ENCODE measurements around the gene HYAL3.
"Not testable (repeated sequence)": the region's sequence is repeated elsewhere in the genome, so short reads cannot be mapped to it uniquely, and the experiment has no call there.

Gene HYAL3

DNA sequence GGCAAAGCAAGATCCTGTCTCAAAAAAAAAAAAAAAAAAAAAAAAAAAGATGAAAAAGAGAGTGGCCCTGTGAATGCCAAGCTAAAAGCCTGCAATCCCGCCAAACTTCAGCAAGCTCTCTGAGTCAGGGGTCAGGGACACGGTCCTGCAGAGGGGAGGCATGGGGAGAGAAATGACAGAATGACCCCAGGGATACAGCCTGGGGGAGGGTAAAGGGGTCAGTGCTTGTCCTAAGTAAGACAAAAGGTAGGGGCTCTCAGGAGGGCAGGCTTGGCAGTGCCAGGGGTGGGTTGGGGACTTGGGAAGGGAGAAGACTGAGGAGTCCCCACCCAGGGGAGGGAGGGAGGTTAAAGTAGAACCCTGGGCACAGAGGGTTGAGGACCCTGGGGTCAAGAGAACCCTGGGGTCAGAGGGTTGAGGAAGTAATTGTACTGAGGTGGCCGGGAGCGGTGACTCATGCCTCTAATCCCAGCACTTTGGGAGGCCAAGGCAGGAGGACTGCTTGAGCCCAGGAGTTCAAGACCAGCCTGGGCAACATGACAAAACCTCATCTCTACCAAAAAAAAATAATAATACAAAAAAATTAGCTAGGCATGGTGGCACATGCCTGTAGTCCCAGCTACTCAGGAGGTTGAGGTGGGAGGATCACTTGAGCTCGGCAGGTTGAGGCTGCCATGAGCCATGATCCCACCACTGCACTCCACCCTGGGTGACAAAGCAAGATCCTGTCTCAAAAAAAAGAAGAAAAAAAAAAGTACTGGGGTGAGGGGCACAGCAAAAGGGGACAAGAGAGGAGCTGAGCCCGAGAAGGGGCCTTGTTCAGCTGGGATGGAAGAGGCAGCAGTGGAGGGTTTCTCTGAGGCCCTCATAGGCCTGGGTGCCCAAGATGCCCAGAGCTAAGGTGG is 35.5 kb downstream of the HYAL3 start:
- TF ChIP-seq, protein P1, sequence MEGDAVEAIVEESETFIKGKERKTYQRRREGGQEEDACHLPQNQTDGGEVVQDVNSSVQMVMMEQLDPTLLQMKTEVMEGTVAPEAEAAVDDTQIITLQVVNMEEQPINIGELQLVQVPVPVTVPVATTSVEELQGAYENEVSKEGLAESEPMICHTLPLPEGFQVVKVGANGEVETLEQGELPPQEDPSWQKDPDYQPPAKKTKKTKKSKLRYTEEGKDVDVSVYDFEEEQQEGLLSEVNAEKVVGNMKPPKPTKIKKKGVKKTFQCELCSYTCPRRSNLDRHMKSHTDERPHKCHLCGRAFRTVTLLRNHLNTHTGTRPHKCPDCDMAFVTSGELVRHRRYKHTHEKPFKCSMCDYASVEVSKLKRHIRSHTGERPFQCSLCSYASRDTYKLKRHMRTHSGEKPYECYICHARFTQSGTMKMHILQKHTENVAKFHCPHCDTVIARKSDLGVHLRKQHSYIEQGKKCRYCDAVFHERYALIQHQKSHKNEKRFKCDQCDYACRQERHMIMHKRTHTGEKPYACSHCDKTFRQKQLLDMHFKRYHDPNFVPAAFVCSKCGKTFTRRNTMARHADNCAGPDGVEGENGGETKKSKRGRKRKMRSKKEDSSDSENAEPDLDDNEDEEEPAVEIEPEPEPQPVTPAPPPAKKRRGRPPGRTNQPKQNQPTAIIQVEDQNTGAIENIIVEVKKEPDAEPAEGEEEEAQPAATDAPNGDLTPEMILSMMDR (conservative IDR thresholded peaks at IDR 0.05; ENCODE audit: low read depth, low read length), result no peak
- no peak overlapping the region for H3K4me3 ChIP-seq (IDR thresholded peaks at IDR 0.05; ENCODE audit: insufficient read depth, low read depth, low read length)
- no peak overlapping the region for H2AFZ ChIP-seq (ENCODE audit: low read depth)
- peaks cover 17% of the 10 kb centered on the region; the same call in 1 of the 2 replicates for H3K27me3 ChIP-seq (ENCODE audit: insufficient read depth, low read depth)
- peaks cover 6% of the 10 kb centered on the region for H3K4me1 ChIP-seq (ENCODE audit: low read depth, poor library complexity, severe bottlenecking)
- no peak overlapping the region for H3K27ac ChIP-seq
- no peak overlapping the region for H3K9ac ChIP-seq
- no peak overlapping the region for H3K4me2 ChIP-seq
- no peaks in the 10 kb centered on the region for H3K79me2 ChIP-seq (ENCODE audit: insufficient read depth, low read depth)
- no peaks in the 10 kb centered on the region for H3K36me3 ChIP-seq (ENCODE audit: insufficient read depth)
- no peaks in the 10 kb centered on the region for H4K20me1 ChIP-seq (ENCODE audit: insufficient read depth)

DNA sequence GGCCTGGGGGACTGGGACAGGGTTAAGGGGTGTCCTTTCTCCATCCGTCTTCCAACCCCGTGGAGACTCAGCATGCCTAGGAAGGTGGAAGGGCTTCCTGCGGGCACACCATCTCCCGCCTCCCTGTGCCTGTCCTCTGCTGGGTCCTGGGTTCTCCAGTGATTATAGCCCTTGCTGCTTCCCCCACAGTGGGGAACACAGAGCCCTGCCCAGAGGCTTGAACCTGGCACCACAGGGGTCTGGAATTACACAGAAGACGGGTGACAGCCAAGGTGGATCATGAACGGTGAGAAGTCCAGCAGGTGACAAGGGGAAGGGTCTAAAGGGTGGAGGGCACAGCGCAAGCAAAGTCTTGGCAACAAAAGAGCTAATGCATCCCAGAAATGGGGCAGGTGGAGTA is 36.4 kb downstream of the HYAL3 start:
- Histone ChIP-seq H3K27me3 (ENCODE audit: insufficient read depth, low read depth) (peaks cover 11% of the 10 kb centered on the region; the same call in 1 of the 2 replicates), H4K20me1 (ENCODE audit: insufficient read depth) (no peaks in the 10 kb centered on the region), H3K9ac (no peak overlapping the region), H3K36me3 (ENCODE audit: insufficient read depth) (no peaks in the 10 kb centered on the region), H2AFZ (ENCODE audit: low read depth) (no peak overlapping the region), H3K27ac (no peak overlapping the region), H3K4me3 (IDR thresholded peaks at IDR 0.05; ENCODE audit: insufficient read depth, low read depth, low read length) (no peak overlapping the region), H3K4me1 (ENCODE audit: low read depth, poor library complexity, severe bottlenecking) (peaks cover 6% of the 10 kb centered on the region), H3K79me2 (ENCODE audit: insufficient read depth, low read depth) (no peaks in the 10 kb centered on the region), H3K4me2 (no peak overlapping the region)
- TF ChIP-seq, protein P1 (conservative IDR thresholded peaks at IDR 0.05; ENCODE audit: low read depth, low read length), result no peak

DNA sequence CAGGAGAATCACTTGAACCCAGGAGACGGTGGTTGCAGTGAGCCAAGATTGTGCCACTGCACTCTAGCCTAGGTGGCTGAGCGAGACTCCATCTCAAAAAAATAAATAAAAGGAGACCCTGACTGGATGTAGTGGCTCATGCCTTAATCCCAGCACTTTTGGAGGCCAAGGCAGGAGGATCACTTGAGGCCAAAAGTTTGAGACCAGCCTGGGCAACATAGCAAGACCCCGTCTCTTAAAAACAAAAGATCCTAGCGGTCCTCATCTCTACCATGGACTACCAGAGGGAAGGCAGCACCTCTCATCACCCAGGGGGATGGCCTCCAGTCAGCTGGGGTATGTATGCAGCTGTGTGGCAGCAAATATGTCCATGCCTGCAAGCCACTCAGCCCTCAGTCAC is 37.0 kb downstream of the HYAL3 start:
- H3K27ac ChIP-seq; H3K4me3 ChIP-seq (IDR thresholded peaks at IDR 0.05; ENCODE audit: insufficient read depth, low read depth, low read length); H3K4me2 ChIP-seq; H3K79me2 ChIP-seq (ENCODE audit: insufficient read depth, low read depth); H2AFZ ChIP-seq (ENCODE audit: low read depth); H4K20me1 ChIP-seq (ENCODE audit: insufficient read depth); H3K27me3 ChIP-seq (ENCODE audit: insufficient read depth, low read depth); H3K4me1 ChIP-seq (ENCODE audit: low read depth, poor library complexity, severe bottlenecking); H3K36me3 ChIP-seq (ENCODE audit: insufficient read depth); H3K9ac ChIP-seq: not testable (repeated sequence)

- Histone ChIP-seq H3K79me2 (ENCODE audit: insufficient read depth, low read depth) (no peaks in the 10 kb centered on the region), H3K4me1 (ENCODE audit: low read depth, poor library complexity, severe bottlenecking) (peaks cover 6% of the 10 kb centered on the region), H2AFZ (ENCODE audit: low read depth) (no peak overlapping the region), H3K4me2 (no peak overlapping the region), H3K27me3 (ENCODE audit: insufficient read depth, low read depth) (peaks cover 2% of the 10 kb centered on the region; the same call in 1 of the 2 replicates), H3K36me3 (ENCODE audit: insufficient read depth) (no peaks in the 10 kb centered on the region), H3K4me3 (IDR thresholded peaks at IDR 0.05; ENCODE audit: insufficient read depth, low read depth, low read length) (no peak overlapping the region), H3K27ac (no peak overlapping the region), H3K9ac (no peak overlapping the region), H4K20me1 (ENCODE audit: insufficient read depth) (no peaks in the 10 kb centered on the region)
- TF ChIP-seq, protein P1 (conservative IDR thresholded peaks at IDR 0.05; ENCODE audit: low read depth, low read length), result no peak
Observed at GRCh38 chr3:50261505-50261904, 37.7 kb downstream of the HYAL3 start.

GRCh38 chr3:50260942-50261441 is 38.2 kb downstream of the HYAL3 start:
- Histone ChIP-seq H3K9ac (no peak overlapping the region), H3K4me3 (IDR thresholded peaks at IDR 0.05; ENCODE audit: insufficient read depth, low read depth, low read length) (no peak overlapping the region), H3K4me1 (ENCODE audit: low read depth, poor library complexity, severe bottlenecking) (peaks cover 6% of the 10 kb centered on the region), H4K20me1 (ENCODE audit: insufficient read depth) (no peaks in the 10 kb centered on the region), H3K27me3 (ENCODE audit: insufficient read depth, low read depth) (no peaks in the 10 kb centered on the region; the same call in 1 of the 2 replicates), H3K4me2 (peak overlapping the region; percentile 73), H3K36me3 (ENCODE audit: insufficient read depth) (no peaks in the 10 kb centered on the region), H3K27ac (no peak overlapping the region), H3K79me2 (ENCODE audit: insufficient read depth, low read depth) (no peaks in the 10 kb centered on the region), H2AFZ (ENCODE audit: low read depth) (no peak overlapping the region)
- TF ChIP-seq, protein P1 (conservative IDR thresholded peaks at IDR 0.05; ENCODE audit: low read depth, low read length), result no peak

All from KMS-11 (cell line).